GM23338 (cell line): ENCODE results near the gene LCE2C.
A peak's percentile ranks its signal among the peaks of the same experiment; 100 is the strongest.

Source experiments
- CREB1 ChIP-seq: fragments of 250-450 bp; sonication (Bioruptor Pico); IDR thresholded peaks from 2 replicates; pipeline ENCODE4 v1.5.0; 2020; ENCODE audit warnings: low read depth, mild to moderate bottlenecking, moderate library complexity
- CTCF ChIP-seq, 2 experiments: fragments of 200-600 bp in 1 of 2; sonication (generic) in 1 of 2; conservative IDR thresholded peaks; 2 replicates each; pipeline versions ENCODE4 v1.5.1 to v1.6.1; 2016 to 2017; ENCODE audit warnings: antibody characterized with exemption in 2 of 2, low read depth in 2 of 2, mild to moderate bottlenecking in 2 of 2, moderate library complexity in 1 of 2
- ETS1 ChIP-seq: IDR thresholded peaks from 2 replicates; pipeline ENCODE4 v1.6.1; 2016; ENCODE audit warnings: antibody characterized with exemption
- EZH2 ChIP-seq: fragments of 200-600 bp; sonication (generic); IDR thresholded peaks from one replicate; pipeline ENCODE4 v1.8.0; 2017; ENCODE audit warnings: antibody characterized with exemption, mild to moderate bottlenecking, low read depth; ENCODE audit not compliant: unreplicated experiment
- EZH2phosphoT487 ChIP-seq: fragments of 200-600 bp; sonication (generic); IDR thresholded peaks from one replicate; pipeline ENCODE4 v1.8.1; 2018; ENCODE audit warnings: antibody characterized with exemption; ENCODE audit not compliant: unreplicated experiment
- NANOG ChIP-seq: IDR thresholded peaks from 2 replicates; pipeline ENCODE4 v1.6.1; 2016; ENCODE audit warnings: antibody characterized with exemption, borderline replicate concordance
- POLR2AphosphoS5 ChIP-seq: IDR thresholded peaks from 2 replicates; pipeline ENCODE4 v1.6.1; 2016; ENCODE audit warnings: antibody characterized with exemption, low read depth
- REST ChIP-seq: IDR thresholded peaks from one replicate; pipeline ENCODE4 v1.6.1; 2018; ENCODE audit warnings: antibody characterized with exemption; ENCODE audit not compliant: unreplicated experiment
- STAT1 ChIP-seq: IDR thresholded peaks from one replicate; pipeline ENCODE4 v1.6.1; 2016; ENCODE audit warnings: antibody characterized with exemption; ENCODE audit not compliant: unreplicated experiment
- ZNF114 ChIP-seq: fragments of 250-450 bp; sonication (Bioruptor Pico); IDR thresholded peaks from 2 replicates; pipeline ENCODE4 v1.5.0; 2020; ENCODE audit warnings: mild to moderate bottlenecking, moderate library complexity
- ZNF462 ChIP-seq: fragments of 250-450 bp; sonication (Bioruptor Pico); IDR thresholded peaks from 2 replicates; pipeline ENCODE4 v1.5.0; 2020; ENCODE audit warnings: mild to moderate bottlenecking, moderate library complexity

- TF ChIP-seq CTCF (conservative IDR thresholded peaks at IDR 0.05; ENCODE audit: low read depth in 2 of 2) (peak; percentile 75 to 86), EZH2 (no peak), ETS1 (no peak), REST (no peak), ZNF462 (CRISPR knock-in tag) (no peak), POLR2AphosphoS5 (no peak), EZH2phosphoT487 (no peak), CREB1 (CRISPR knock-in tag) (no peak), NANOG (no peak), ZNF114 (CRISPR knock-in tag) (no peak), STAT1 (no peak)
Measured at GRCh38 chr1:152654110-152654509, 21.0 kb upstream of the LCE2C start.
